Thoracic aorta (tissue), 2 donors: ENCODE results near the gene KLRC3. TPM values are rescaled to one million over a fixed set of nuclear protein-coding genes. Genes with fewer than 3 reads are reported as not detected.
"Not testable (repeated sequence)": the region's sequence is repeated elsewhere in the genome, so short reads cannot be mapped to it uniquely, and the experiment has no call there.

Experiments used
- ATAC-seq: fragments of 150-250 bp; one replicate; pipeline ENCODE4 v1.8.0; 2017; ENCODE audit warnings: low read depth; ENCODE audit not compliant: insufficient number of reproducible peaks, low FRiP score
- DNase-seq: peaks from one replicate; pipeline ENCODE4 v3.0.0-alpha.2; 2020; ENCODE audit warnings: low spot score
- H3K27ac ChIP-seq, 2 donors: fragments of 200-600 bp; sonication (generic); 1 replicate in 1 of 2; 2 replicates in 1 of 2; pipeline ENCODE4 v1.5.1; 2016; ENCODE audit warnings: mild to moderate bottlenecking in 2 of 2, moderate library complexity in 2 of 2
- H3K27me3 ChIP-seq: fragments of 200-600 bp; sonication (generic); replicated peaks from 2 replicates; pipeline ENCODE4 v1.6.0; 2016; ENCODE audit warnings: mild to moderate bottlenecking; ENCODE audit not compliant: insufficient read depth
- H3K36me3 ChIP-seq: fragments of 200-600 bp; sonication (generic); one replicate; pipeline ENCODE4 v1.5.1; 2016
- H3K4me1 ChIP-seq, 2 donors: fragments of 200-600 bp; sonication (generic); 1 replicate in 1 of 2; 2 replicates in 1 of 2; pipeline versions ENCODE4 v1.5.1 to v1.6.0; 2016; ENCODE audit warnings: low read depth in 2 of 2, mild to moderate bottlenecking in 1 of 2; ENCODE audit not compliant: control insufficient read depth in 1 of 2
- H3K4me3 ChIP-seq: fragments of 200-600 bp; sonication (generic); 2 replicates; pipeline ENCODE4 v1.5.1; 2016; ENCODE audit warnings: mild to moderate bottlenecking
- H3K9me3 ChIP-seq: fragments of 200-600 bp; sonication (generic); 2 replicates; pipeline ENCODE4 v1.5.1; 2016
- CTCF ChIP-seq: fragments of 200-600 bp; sonication (generic); IDR thresholded peaks from one replicate; pipeline ENCODE4 v1.5.1; 2019; ENCODE audit warnings: antibody characterized with exemption
- total RNA-seq, 2 donors: library from RNA; depleted of rRNA; stranded (reverse); fragments of >200 nt; gene quantifications; one replicate each; pipeline versions ENCODE4 v1.1.0 to v1.2.3, GENCODE V29; 2016

Gene KLRC3
- total RNA-seq, 2 donors from 2014 or later = 0.68 TPM; not detected in 1

GRCh38 chr12:10404798-10405197 lies 15.6 kb downstream of the KLRC3 start:
- DNase-seq (no peak), ATAC-seq (no peak)
- H3K4me1 ChIP-seq = no peaks in the 10 kb centered on the region
- H3K36me3 ChIP-seq = no peaks in the 10 kb centered on the region
- no peak for TF ChIP-seq CTCF
- H3K27me3 ChIP-seq = no peaks in the 10 kb centered on the region
- H3K9me3 ChIP-seq = no peaks in the 10 kb centered on the region
- H3K27ac ChIP-seq = no peak overlapping the region
- no peak overlapping the region for H3K4me3 ChIP-seq

DNA sequence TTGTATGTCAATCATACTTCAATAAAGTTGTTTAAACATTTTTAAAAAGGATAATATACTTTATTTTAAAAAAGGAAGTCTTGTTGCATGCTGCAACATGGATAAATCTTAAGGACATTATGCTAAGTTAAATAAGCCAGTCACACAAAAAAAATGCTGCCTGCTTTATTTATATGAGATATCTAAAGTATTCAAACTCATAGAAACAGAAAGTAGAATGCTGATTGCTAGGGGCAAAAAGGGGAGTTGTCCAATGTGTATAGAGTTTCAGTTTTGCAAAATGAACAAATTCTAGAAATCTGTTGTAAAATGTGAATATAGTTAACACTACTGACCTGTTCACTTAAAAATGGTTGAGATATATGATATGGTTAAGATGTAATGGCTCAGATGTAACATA lies 19.6 kb downstream of the KLRC3 start:
- no peak overlapping the region for H3K4me3 ChIP-seq

DNA sequence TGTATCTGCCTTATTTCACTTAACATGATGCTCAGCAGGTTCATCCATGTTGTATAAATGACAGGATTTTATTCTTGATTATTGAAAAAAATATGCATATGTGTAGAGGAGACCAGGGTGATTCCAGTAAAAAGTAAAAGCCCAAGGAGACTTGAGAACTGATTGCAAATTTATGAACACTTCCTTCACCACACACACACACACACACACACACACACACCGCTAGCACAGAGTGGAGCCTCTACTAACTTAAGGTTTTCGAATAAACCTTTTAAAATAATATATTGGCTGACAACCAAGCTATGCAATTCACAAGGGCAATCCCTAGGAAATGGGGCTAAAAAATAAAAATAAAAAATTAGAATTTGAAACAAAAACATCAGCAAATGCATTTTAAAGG lies 22.2 kb downstream of the KLRC3 start:
- H3K4me1 ChIP-seq = peaks cover 0 to 4% of the 10 kb centered on the region in 2 donors
- H3K27me3 ChIP-seq = no peaks in the 10 kb centered on the region
- ATAC-seq = no peak
- H3K4me3 ChIP-seq = no peak overlapping the region
- H3K27ac ChIP-seq = no peak overlapping the region
- no peaks in the 10 kb centered on the region for H3K36me3 ChIP-seq
- no peak for TF ChIP-seq CTCF
- DNase-seq = no peak
- no peaks in the 10 kb centered on the region for H3K9me3 ChIP-seq

More for the DNA sequence above, 19.6 kb downstream of the KLRC3 start:
- peaks cover 0 to under 1% of the 10 kb centered on the region in 2 donors for H3K4me1 ChIP-seq
- DNase-seq = no peak
- no peaks in the 10 kb centered on the region for H3K27me3 ChIP-seq
- ATAC-seq = no peak
- no peaks in the 10 kb centered on the region for H3K36me3 ChIP-seq
- H3K9me3 ChIP-seq = no peaks in the 10 kb centered on the region
- no peak for TF ChIP-seq CTCF
- H3K27ac ChIP-seq = no peak overlapping the region

- no peaks in the 10 kb centered on the region for H3K9me3 ChIP-seq
- ATAC-seq (no peak), DNase-seq (no peak)
- H3K4me3 ChIP-seq = no peak overlapping the region
- no peaks in the 10 kb centered on the region for H3K36me3 ChIP-seq
- no peak for TF ChIP-seq CTCF
- H3K27me3 ChIP-seq = no peaks in the 10 kb centered on the region
- H3K27ac ChIP-seq = no peak overlapping the region
- H3K4me1 ChIP-seq = peaks cover 0 to 7% of the 10 kb centered on the region in 2 donors
These were observed 23.1 kb downstream of the KLRC3 start for GRCh38 chr12:10397296-10397695.

DNA sequence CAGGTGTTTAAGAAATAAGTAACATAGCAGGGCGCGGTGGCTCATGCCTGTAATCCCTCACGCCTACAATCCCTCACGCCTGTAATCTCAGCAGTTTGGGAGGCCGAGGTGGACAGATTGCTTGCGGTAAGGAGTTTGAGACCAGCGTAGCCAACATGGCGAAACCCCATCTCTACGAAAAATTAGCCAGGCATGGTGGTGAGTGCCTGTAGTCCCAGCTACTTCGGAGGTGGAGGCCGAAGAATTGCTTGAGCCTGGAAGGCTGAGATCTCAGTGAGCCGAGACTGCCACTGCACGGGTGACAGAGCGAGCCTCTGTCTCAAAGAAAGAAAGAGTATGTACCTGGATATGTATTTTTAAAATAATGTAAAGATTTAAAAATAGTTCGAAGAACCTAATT lies 24.2 kb downstream of the KLRC3 start:
- H3K4me1 ChIP-seq, H3K27me3 ChIP-seq, H3K9me3 ChIP-seq, H3K36me3 ChIP-seq, H3K4me3 ChIP-seq, DNase-seq, ATAC-seq, H3K27ac ChIP-seq: not testable (repeated sequence)

GRCh38 chr12:10395390-10395998 lies 24.9 kb downstream of the KLRC3 start:
- ATAC-seq (peak; percentile 39), DNase-seq (no peak)
- Histone ChIP-seq H3K27ac (peak overlapping the region in 1 of 2 donors; percentile 6), H3K4me3 (peak overlapping the region; percentile 46), H3K27me3 (no peaks in the 10 kb centered on the region), H3K4me1 (peaks cover 3 to 8% of the 10 kb centered on the region in 2 donors), H3K36me3 (no peaks in the 10 kb centered on the region), H3K9me3 (no peaks in the 10 kb centered on the region)
- TF ChIP-seq CTCF = no peak

- H3K27ac ChIP-seq, H3K36me3 ChIP-seq, DNase-seq, H3K4me1 ChIP-seq, H3K9me3 ChIP-seq, H3K27me3 ChIP-seq, ATAC-seq, H3K4me3 ChIP-seq: not testable (repeated sequence)
These were observed 25.8 kb downstream of the KLRC3 start for GRCh38 chr12:10394531-10395152.
